ENCODE results near the gene PPME1. TPM values are rescaled to one million over a fixed set of nuclear protein-coding genes. Genes with fewer than 3 reads are reported as not detected.

The PPME1 gene
- total and polyA plus RNA-seq, 2 of the 4 experiments (the other 2 are of a cell fraction): 42.3 to 89.5 TPM

- Histone ChIP-seq H4K5ac (ENCODE audit: low read depth, low read length) (peak overlapping the region; percentile 51), H3K14ac (replicated peaks; ENCODE audit: low read depth, low read length) (no peak overlapping the region; the same call in 1 of the 2 replicates), H3K4me3 (ENCODE audit: insufficient read depth, low read depth, low read length) (no peak overlapping the region), H3K27me3 (ENCODE audit: control insufficient read depth, insufficient read depth, low read length) (no peaks in the 10 kb centered on the region), H3K9ac (ENCODE audit: low read depth, low read length) (no peak overlapping the region), H3K9me3 (ENCODE audit: control insufficient read depth, insufficient read depth, low read length) (no peaks in the 10 kb centered on the region), H3K18ac (ENCODE audit: low read depth, low read length) (peak overlapping the region; percentile 90), H3K9me1 (ENCODE audit: insufficient read depth, low read length) (peaks cover 18% of the 10 kb centered on the region; the same call in 1 of the 2 replicates), H3K27ac (ENCODE audit: insufficient read depth, low read length) (peak overlapping the region; percentile 80; the same call in 1 of the 2 replicates), H4K8ac (ENCODE audit: low read depth in 2 of 2, low read length in 2 of 2) (peak overlapping the region; percentile 16 to 25; a peak in 2 of 4 replicates), H3K23ac (ENCODE audit: low read depth, low read length) (no peak overlapping the region), H3K4ac (ENCODE audit: low read depth, low read length) (peak overlapping the region; percentile 34; the same call in 1 of the 2 replicates), H3K36me3 (ENCODE audit: control insufficient read depth, insufficient read depth, low read length) (peaks cover 22% of the 10 kb centered on the region), H2BK20ac (ENCODE audit: low read depth, low read length) (peak overlapping the region; percentile 50; the same call in 1 of the 2 replicates), H2BK5ac (ENCODE audit: low read depth, low read length, poor library complexity, severe bottlenecking) (peak overlapping the region; percentile 57), H2BK15ac (ENCODE audit: low read depth, low read length) (0 out of 3 replicates have a peak overlapping the region, but pooled peaks have one; percentile 17), H3K4me1 (ENCODE audit: control insufficient read depth, insufficient read depth, low read length) (peaks cover 12% of the 10 kb centered on the region), H2AK9ac (replicated peaks; ENCODE audit: low read depth, low read length, poor library complexity) (no peak overlapping the region), H2AFZ (replicated peaks; ENCODE audit: low read length, poor library complexity) (peak overlapping the region; percentile 35), H3K4me2 (ENCODE audit: low read depth, low read length) (peak overlapping the region; percentile 30; the same call in 1 of the 2 replicates), H2BK120ac (ENCODE audit: low read depth, low read length) (peak overlapping the region; percentile 75; the same call in 1 of the 2 replicates), H4K91ac (ENCODE audit: insufficient read depth, low read depth, low read length) (peak overlapping the region; percentile 1; the same call in 1 of the 2 replicates), H3K56ac (ENCODE audit: extremely low read depth, insufficient read depth, low read length) (no peak overlapping the region), H4K20me1 (ENCODE audit: insufficient read depth, low read length) (no peaks in the 10 kb centered on the region), H2AK5ac (ENCODE audit: low read depth, low read length) (0 out of 2 replicates have a peak overlapping the region, but pooled peaks have one; percentile 13), H3K79me1 (ENCODE audit: low read depth in 1 of 2, low read length in 2 of 2) (no peaks in the 10 kb centered on the region)
- BruUV-seq (replicated peaks): no TSS peak
- ATAC-seq (ENCODE audit: low read depth): peak; percentile 84
- in situ Hi-C loops (cut with MboI; ENCODE audit: low sequenced_read_pairs): loop anchor here (10.0 kb wide), 1 partner anchor 56 kb away; no protein-coding TSS in a partner anchor
- ChIA-PET POLR2A (ENCODE audit: unreplicated experiment) (no interaction called here), CTCF (interaction anchor here (1.0 kb wide), 1 partner anchor 9 kb away, joined by 3 read pairs; no protein-coding TSS in a partner anchor)
- TF ChIP-seq POLR2A (IDR thresholded peaks at IDR 0.05; ENCODE audit: low read depth, low read length) (no peak), MAZ (IDR thresholded peaks at IDR 0.05; ENCODE audit: borderline replicate concordance, low read depth, low read length) (peak; percentile 23; the same call in 1 of the 2 replicates), FOS (IDR thresholded peaks at IDR 0.05; ENCODE audit: low read depth, low read length) (peak; percentile 2; the same call in 1 of the 2 replicates), ELK1 (IDR thresholded peaks at IDR 0.05; ENCODE audit: borderline replicate concordance, low read depth, low read length) (no peak), CEBPB (IDR thresholded peaks at IDR 0.05; ENCODE audit: low read depth, low read length) (peak; percentile 97), RAD21 (IDR thresholded peaks at IDR 0.05; ENCODE audit: low read length) (no peak; the same call in 1 of the 2 replicates), BHLHE40 (IDR thresholded peaks at IDR 0.05; ENCODE audit: low read depth, low read length) (no peak; the same call in 1 of the 2 replicates), RCOR1 (IDR thresholded peaks at IDR 0.05; ENCODE audit: insufficient replicate concordance, low read length) (no peak), MXI1 (IDR thresholded peaks at IDR 0.05; ENCODE audit: borderline replicate concordance, low read depth, low read length) (no peak), MAFK (IDR thresholded peaks at IDR 0.05; ENCODE audit: low read depth, low read length) (no peak), SMC3 (IDR thresholded peaks at IDR 0.05; ENCODE audit: low read depth, low read length) (peak; percentile 14; the same call in 1 of the 2 replicates), NFE2L2 (IDR thresholded peaks at IDR 0.05; ENCODE audit: low read depth, low read length) (no peak), CHD1 (IDR thresholded peaks at IDR 0.05; ENCODE audit: low read depth, low read length) (no peak), RFX5 (IDR thresholded peaks at IDR 0.05; ENCODE audit: low read depth, low read length) (no peak)
- TF ChIP-seq, protein P1, sequence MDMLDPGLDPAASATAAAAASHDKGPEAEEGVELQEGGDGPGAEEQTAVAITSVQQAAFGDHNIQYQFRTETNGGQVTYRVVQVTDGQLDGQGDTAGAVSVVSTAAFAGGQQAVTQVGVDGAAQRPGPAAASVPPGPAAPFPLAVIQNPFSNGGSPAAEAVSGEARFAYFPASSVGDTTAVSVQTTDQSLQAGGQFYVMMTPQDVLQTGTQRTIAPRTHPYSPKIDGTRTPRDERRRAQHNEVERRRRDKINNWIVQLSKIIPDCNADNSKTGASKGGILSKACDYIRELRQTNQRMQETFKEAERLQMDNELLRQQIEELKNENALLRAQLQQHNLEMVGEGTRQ (IDR thresholded peaks at IDR 0.05; ENCODE audit: low read depth, low read length): no peak
- intact Hi-C loops (cut with micrococcal nuclease): no loop called here
- WGBS, 2 experiments (ENCODE audit: extremely low coverage in 2 of 2, insufficient read length in 1 of 2): no CpG with 5 or more reads among the region's 11 CpGs
- DNase-seq: peak; percentile 90
- dilution Hi-C loops (cut with HindIII; ENCODE audit: low sequenced_read_pairs, unreplicated experiment): no loop called here
These were observed 98.2 kb downstream of the PPME1 start for GRCh38 chr11:74269161-74269811.
